GM19193 (cell line): ENCODE results near the gene MEIS2.

ENCODE experiments used
- POLR2A ChIP-seq: IDR thresholded peaks from 4 replicates; pipeline ENCODE4 v1.6.1; 2011; ENCODE audit not compliant: insufficient read depth, insufficient read length; ENCODE audit errors: extremely low read depth

MEIS2 gene

DNA sequence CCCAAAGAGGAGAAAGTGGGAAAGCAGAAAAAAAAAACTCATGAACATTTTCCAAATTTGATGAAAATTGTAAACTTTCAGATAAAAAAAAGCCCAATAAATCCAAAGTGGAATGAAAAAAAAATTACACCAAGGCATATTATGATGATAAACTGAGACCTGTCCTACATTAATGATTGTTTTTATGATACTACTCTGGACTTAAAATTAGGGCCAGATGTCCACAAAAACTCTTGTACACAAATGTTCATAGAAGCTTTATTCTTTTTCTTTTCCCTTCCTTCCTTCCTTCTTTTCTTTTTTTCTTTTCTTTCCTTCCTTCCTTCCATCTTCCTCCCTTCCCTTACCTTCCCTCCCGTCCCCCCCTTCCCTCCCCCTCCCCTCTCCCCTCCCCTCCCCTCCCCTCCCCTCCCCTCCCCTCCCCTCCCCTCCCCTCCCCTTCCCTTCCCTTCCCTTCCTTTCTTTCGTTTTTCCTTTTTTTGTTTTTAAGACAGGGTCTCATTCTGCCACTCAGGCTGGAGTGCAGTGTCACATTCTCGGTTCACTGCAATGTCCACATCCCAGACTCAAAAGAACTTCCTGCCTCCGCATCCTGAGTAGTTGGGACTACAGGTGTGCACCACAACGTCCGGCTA lies 243.9 kb downstream of the MEIS2 start:
- no peak for TF ChIP-seq POLR2A

DNA sequence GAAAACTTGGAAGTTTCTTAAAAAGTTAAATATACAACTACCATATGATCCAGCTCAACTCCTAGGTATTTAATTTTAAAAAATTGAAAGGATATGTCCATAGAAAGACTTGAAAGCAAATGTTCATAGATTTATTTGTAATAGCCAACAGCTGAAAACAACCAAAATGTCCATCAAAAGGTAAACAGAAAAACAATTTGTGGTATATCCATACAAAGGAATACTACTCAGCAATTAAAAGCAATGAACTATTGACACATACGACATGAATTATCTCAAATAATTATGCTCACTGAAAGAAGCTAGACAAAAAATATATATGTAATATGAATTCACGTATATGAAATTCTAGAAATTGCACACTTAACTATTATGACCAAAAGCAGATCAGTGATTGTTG lies 249.5 kb downstream of the MEIS2 start:
- TF ChIP-seq POLR2A, result no peak

DNA sequence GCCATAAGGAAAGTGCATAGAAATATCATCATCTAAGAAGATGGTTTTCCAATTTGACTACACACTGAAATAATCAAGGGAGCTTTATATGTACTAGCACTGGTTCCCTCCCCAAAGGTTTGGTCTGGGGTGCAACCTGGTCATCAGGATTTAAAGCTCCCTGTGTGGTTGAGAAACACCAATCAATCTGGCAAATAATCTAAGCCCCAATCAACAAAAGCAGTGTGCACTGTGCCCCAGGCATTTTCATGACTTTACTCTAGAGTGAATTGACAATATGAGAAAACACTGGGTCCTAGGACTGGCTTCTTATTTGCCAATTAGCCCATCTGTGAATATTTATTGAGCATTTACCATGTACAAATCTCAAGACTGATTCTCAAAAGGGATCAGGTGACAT lies 255.1 kb downstream of the MEIS2 start:
- no peak for TF ChIP-seq POLR2A

DNA sequence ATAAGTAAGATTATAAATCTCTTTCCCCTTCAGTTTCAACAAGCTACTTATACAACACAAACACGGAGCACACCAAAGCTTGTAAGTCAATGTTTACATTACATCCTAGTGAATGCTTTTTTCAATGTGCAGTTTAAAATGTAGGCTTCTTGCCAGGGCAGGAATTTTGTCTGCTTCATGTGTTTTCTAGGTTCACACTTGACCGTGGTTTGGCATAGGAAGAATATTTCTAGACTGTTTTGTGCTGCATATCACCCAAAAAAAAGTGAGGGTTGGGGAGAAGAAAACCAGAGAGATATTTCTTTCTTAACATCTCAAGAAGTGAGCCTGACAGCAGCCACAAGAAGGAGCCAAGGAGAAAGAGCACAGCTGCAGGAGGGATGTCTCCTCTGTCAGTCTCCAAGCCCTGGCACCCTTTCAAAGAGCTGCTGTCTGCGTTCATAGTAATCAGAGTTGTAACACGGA lies 255.8 kb downstream of the MEIS2 start:
- TF ChIP-seq POLR2A, result no peak

DNA sequence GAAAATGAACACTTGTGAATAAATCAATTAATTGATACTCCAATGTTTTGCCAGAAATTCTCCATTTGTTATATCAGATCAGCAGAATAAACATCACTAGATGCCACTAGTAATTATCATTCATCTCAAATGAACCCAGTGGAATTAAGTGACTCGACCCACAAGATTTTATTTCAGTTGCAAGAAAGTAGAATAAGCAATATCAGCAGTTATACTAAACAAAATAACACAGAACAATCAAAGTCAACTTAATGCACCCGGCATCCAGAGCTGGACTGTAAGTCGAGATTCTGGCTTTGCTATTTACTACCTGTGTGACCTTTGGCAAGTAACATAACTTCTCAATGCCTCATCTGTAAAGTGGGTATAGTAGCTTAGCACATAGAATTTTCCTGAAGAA lies 256.5 kb downstream of the MEIS2 start:
- TF ChIP-seq POLR2A, result no peak

DNA sequence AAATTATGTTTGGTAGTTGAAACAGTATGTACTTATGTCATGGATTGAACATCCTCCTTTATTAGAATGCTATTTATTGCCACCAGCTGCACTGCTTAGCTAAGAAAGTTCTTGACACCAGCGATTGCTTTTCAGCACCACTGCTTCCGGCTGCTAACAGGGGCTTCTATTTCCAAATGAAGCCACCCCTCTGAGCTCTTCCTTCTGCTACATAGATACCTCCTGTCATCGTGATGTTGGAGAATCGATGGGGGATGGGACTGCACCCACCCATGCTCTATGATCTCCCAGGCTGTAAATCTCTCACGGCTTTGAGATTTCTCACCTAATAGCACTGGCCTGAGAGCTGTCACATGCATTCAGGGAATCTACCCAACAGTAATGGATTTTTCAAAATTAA lies 259.2 kb downstream of the MEIS2 start:
- TF ChIP-seq POLR2A, result no peak
